Endodermal cell (in vitro differentiated cells): ENCODE data around the gene ENTPD1. TPM values are rescaled to one million over a fixed set of nuclear protein-coding genes. Genes with fewer than 3 reads are reported as not detected.

Experiments used
- DNase-seq: peaks from one replicate; pipeline ENCODE4 v3.0.0-alpha.2; 2017
- H3K27ac ChIP-seq: 2 replicates; pipeline ENCODE4 v1.5.1; 2013; ENCODE audit warnings: mild to moderate bottlenecking, low read depth, low read length, moderate library complexity
- H3K27me3 ChIP-seq: 2 replicates; pipeline ENCODE4 v1.6.1; 2013; ENCODE audit warnings: mild to moderate bottlenecking, low read length, moderate library complexity; ENCODE audit not compliant: insufficient read depth, control insufficient read depth, poor library complexity, severe bottlenecking
- H3K36me3 ChIP-seq: 2 replicates; pipeline ENCODE4 v1.7.0; 2013; ENCODE audit warnings: mild to moderate bottlenecking, low read length, moderate library complexity; ENCODE audit not compliant: control insufficient read depth, insufficient read depth
- H3K4me1 ChIP-seq: one replicate; pipeline ENCODE4 v1.7.0; 2013; ENCODE audit warnings: low read length; ENCODE audit not compliant: control insufficient read depth, insufficient read depth
- H3K4me3 ChIP-seq: 2 replicates; pipeline ENCODE4 v1.5.1; 2013; ENCODE audit warnings: mild to moderate bottlenecking, low read length, moderate library complexity
- H3K9ac ChIP-seq: 2 replicates; pipeline ENCODE4 v1.6.1; 2013; ENCODE audit warnings: mild to moderate bottlenecking, low read length, moderate library complexity; ENCODE audit not compliant: poor library complexity, severe bottlenecking; ENCODE audit errors: extremely low read depth
- H3K9me3 ChIP-seq: 2 replicates; pipeline ENCODE4 v1.6.1; 2013; ENCODE audit warnings: mild to moderate bottlenecking, low read length, moderate library complexity; ENCODE audit not compliant: control insufficient read depth
- H3K27ac Mint-ChIP-seq: 2 replicates; pipeline ENCODE4 v1.8.0; 2020; ENCODE audit warnings: mixed read lengths
- H3K27me3 Mint-ChIP-seq: 2 replicates; pipeline ENCODE4 v1.8.0; 2021; ENCODE audit warnings: mild to moderate bottlenecking, mixed read lengths; ENCODE audit not compliant: insufficient read depth
- H3K36me3 Mint-ChIP-seq: 2 replicates; pipeline ENCODE4 v1.8.0; 2020; ENCODE audit warnings: low read depth, mixed read lengths
- H3K4me1 Mint-ChIP-seq: 2 replicates; pipeline ENCODE4 v1.8.0; 2020; ENCODE audit warnings: mixed read lengths
- H3K4me3 Mint-ChIP-seq: 2 replicates; pipeline ENCODE4 v1.8.0; 2020; ENCODE audit warnings: mild to moderate bottlenecking, moderate library complexity, mixed read lengths
- H3K9me3 Mint-ChIP-seq: 2 replicates; pipeline ENCODE4 v1.8.0; 2020; ENCODE audit warnings: mild to moderate bottlenecking, mixed read lengths
- WGBS, 2 experiments: methylation state at CpG; one replicate each; pipeline versions ENCODE4 v1.1.5 to v1.1.7; 2013; ENCODE audit warnings: missing lambda C conversion rate in 2 of 2, mixed read lengths in 1 of 2; ENCODE audit not compliant: insufficient coverage in 1 of 2, insufficient read length in 1 of 2; 5-methylcytosine and 5-hydroxymethylcytosine counted together
- total RNA-seq, 2 donors: library from RNA; stranded (reverse); fragmentation: NEBNext Ultra II Directional in 1 of 2; extraction: Animal tissue kit (Norgen Biotek cat#: 25700) in 1 of 2; gene quantifications; 2 replicates in 1 of 2; 3 replicates in 1 of 2; pipeline ENCODE4 v1.2.1, GENCODE V29; 2021
- TF ChIP-seq, protein P1 (sequence below): fragments of 200-600 bp; sonication (generic); conservative IDR thresholded peaks from 2 replicates; pipeline ENCODE4 v1.5.0; 2021; ENCODE audit warnings: antibody characterized with exemption, mild to moderate bottlenecking

ENTPD1 gene
- total RNA-seq, 2 donors from 2014 or later = 3.9 TPM

GRCh38 chr10:95866467-95866842 lies 110.5 kb downstream of the ENTPD1 start:
- no peak overlapping the region for H3K4me3 ChIP-seq
- H3K27ac ChIP-seq = no peak overlapping the region
- Mint-ChIP-seq H3K36me3 (peaks cover 11% of the 10 kb centered on the region), H3K4me1 (no peaks in the 10 kb centered on the region), H3K9me3 (no peaks in the 10 kb centered on the region), H3K27ac (no peak overlapping the region), H3K4me3 (no peak overlapping the region), H3K27me3 (no peaks in the 10 kb centered on the region)
- no peaks in the 10 kb centered on the region for H3K9me3 ChIP-seq
- no peak for DNase-seq
- H3K9ac ChIP-seq = no peak overlapping the region
- H3K36me3 ChIP-seq = peaks cover 35% of the 10 kb centered on the region
- no peaks in the 10 kb centered on the region for H3K27me3 ChIP-seq
- no peaks in the 10 kb centered on the region for H3K4me1 ChIP-seq
- 88 to 93% methylated on average over 2 of the region's 2 CpGs for WGBS, 2 experiments
- TF ChIP-seq, protein P1, sequence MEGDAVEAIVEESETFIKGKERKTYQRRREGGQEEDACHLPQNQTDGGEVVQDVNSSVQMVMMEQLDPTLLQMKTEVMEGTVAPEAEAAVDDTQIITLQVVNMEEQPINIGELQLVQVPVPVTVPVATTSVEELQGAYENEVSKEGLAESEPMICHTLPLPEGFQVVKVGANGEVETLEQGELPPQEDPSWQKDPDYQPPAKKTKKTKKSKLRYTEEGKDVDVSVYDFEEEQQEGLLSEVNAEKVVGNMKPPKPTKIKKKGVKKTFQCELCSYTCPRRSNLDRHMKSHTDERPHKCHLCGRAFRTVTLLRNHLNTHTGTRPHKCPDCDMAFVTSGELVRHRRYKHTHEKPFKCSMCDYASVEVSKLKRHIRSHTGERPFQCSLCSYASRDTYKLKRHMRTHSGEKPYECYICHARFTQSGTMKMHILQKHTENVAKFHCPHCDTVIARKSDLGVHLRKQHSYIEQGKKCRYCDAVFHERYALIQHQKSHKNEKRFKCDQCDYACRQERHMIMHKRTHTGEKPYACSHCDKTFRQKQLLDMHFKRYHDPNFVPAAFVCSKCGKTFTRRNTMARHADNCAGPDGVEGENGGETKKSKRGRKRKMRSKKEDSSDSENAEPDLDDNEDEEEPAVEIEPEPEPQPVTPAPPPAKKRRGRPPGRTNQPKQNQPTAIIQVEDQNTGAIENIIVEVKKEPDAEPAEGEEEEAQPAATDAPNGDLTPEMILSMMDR = no peak

DNA sequence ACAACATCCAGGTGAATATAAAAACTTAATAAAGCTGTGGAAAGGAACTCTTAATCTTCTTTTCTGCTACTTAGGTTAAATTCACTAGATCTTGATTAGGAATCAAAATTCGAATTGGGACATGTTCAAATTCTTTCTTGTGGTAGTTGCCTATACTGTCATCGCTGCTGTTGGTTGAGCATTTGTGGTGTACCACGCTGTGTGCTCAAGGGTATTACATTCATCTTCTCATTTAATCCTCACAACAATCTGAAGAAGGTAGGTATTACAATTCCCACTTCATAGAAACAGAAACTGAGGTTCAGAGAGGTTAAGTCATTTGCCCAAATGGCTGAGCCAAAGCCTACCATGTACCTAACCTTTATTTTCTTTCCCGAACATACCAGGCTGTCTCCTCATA lies 111.9 kb downstream of the ENTPD1 start:
- Mint-ChIP-seq H3K4me3 (no peak overlapping the region), H3K36me3 (peaks cover 23% of the 10 kb centered on the region), H3K27me3 (no peaks in the 10 kb centered on the region), H3K27ac (no peak overlapping the region), H3K4me1 (no peaks in the 10 kb centered on the region), H3K9me3 (no peaks in the 10 kb centered on the region)
- Histone ChIP-seq H3K27ac (no peak overlapping the region), H3K27me3 (no peaks in the 10 kb centered on the region), H3K4me3 (no peak overlapping the region), H3K4me1 (no peaks in the 10 kb centered on the region), H3K9ac (no peak overlapping the region), H3K36me3 (peaks cover 44% of the 10 kb centered on the region), H3K9me3 (no peaks in the 10 kb centered on the region)
- TF ChIP-seq, protein P1 = no peak
- no peak for DNase-seq
- 90 to 92% methylated on average over 2 to 4 of the region's 4 CpGs for WGBS, 2 experiments

GRCh38 chr10:95872158-95872711 lies 116.3 kb downstream of the ENTPD1 start:
- no peak for DNase-seq
- Histone ChIP-seq H3K36me3 (peaks cover 80% of the 10 kb centered on the region), H3K4me1 (no peaks in the 10 kb centered on the region), H3K27me3 (no peaks in the 10 kb centered on the region), H3K9ac (no peak overlapping the region), H3K9me3 (peaks cover 39% of the 10 kb centered on the region), H3K27ac (no peak overlapping the region), H3K4me3 (no peak overlapping the region)
- Mint-ChIP-seq H3K27me3 (no peaks in the 10 kb centered on the region), H3K9me3 (peaks cover 29% of the 10 kb centered on the region), H3K4me3 (no peak overlapping the region), H3K27ac (no peak overlapping the region), H3K36me3 (peaks cover 57% of the 10 kb centered on the region), H3K4me1 (no peaks in the 10 kb centered on the region)
- TF ChIP-seq, protein P1 = no peak
- WGBS, 2 experiments = 36 to 56% methylated on average over 2 of the region's 2 CpGs
